ENCODE data around the gene PRICKLE4. TPM values are rescaled to one million over a fixed set of nuclear protein-coding genes. Genes with fewer than 3 reads are reported as not detected.

The PRICKLE4 gene
- total and polyA plus RNA-seq, 2 of the 13 experiments (the other 11 are each of a cell fraction or from before 2014, with no cell fraction given), result 0.92 to 1.2 TPM

DNA sequence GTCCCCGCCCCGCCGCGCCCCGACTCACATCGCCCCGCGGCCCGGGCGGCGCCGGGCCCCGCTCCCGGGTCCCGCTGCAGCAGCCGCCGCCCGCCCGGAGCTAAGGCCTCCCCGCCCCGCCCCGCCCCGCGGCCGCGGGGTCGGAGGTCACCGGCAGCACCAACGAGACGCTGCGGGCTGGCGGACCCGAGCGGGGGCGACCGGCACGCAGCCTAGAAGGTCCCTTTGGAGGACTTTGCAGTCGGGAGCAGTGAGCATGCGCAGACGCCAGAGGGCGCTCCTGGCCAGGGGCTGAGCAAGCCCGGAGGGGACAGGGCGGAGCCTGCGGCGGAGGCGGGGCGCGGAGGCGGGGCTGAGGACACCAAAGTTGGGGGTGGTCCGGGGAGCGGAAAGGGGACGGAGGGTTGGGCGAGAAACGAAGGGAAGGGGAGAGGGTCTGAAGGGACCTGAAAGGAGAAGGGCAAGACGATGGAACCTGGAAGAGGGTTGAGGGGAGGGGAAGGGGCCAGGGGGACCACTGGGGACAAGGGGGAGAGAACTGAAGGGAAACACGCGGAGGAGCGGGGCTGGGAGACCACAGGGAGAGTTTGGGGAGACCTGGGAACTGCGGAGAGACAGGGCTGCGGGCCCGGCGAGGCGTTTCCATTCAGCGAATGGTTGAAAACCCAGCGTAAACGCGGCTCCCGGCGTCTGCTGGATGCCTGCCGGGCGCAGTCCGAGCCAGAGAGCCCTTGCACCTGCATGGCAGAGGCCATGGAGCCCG lies 613 bp upstream of the PRICKLE4 start, which contains the start of gene FRS3 (continued):
- TF ChIP-seq, protein P1, sequence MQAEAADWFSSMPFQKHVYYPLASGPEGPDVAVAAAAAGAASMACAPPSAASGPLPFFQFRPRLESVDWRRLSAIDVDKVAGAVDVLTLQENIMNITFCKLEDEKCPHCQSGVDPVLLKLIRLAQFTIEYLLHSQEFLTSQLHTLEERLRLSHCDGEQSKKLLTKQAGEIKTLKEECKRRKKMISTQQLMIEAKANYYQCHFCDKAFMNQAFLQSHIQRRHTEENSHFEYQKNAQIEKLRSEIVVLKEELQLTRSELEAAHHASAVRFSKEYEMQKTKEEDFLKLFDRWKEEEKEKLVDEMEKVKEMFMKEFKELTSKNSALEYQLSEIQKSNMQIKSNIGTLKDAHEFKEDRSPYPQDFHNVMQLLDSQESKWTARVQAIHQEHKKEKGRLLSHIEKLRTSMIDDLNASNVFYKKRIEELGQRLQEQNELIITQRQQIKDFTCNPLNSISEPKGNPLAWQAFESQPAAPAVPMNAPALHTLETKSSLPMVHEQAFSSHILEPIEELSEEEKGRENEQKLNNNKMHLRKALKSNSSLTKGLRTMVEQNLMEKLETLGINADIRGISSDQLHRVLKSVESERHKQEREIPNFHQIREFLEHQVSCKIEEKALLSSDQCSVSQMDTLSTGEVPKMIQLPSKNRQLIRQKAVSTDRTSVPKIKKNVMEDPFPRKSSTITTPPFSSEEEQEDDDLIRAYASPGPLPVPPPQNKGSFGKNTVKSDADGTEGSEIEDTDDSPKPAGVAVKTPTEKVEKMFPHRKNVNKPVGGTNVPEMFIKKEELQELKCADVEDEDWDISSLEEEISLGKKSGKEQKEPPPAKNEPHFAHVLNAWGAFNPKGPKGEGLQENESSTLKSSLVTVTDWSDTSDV (CRISPR knock-in tag; IDR thresholded peaks at IDR 0.05), result no peak; the same call in 1 of the 2 replicates
- TF ChIP-seq HDAC2 (CRISPR knock-in tag; IDR thresholded peaks at IDR 0.05) (peak; percentile 69; the same call in 1 of the 2 replicates), ZNF660 (CRISPR knock-in tag; IDR thresholded peaks at IDR 0.05; ENCODE audit: borderline replicate concordance, low read depth) (no peak), FOXC1 (CRISPR knock-in tag; IDR thresholded peaks at IDR 0.05; ENCODE audit: borderline replicate concordance) (peak; percentile 82; the same call in 1 of the 2 replicates), ZNF207 (IDR thresholded peaks at IDR 0.05; ENCODE audit: borderline replicate concordance) (no peak), NFYC (CRISPR knock-in tag; IDR thresholded peaks at IDR 0.05) (peak; percentile 41), ZNF10 (CRISPR knock-in tag; IDR thresholded peaks at IDR 0.05; ENCODE audit: borderline replicate concordance, low read depth) (no peak), RARA (CRISPR knock-in tag; IDR thresholded peaks at IDR 0.05) (peak; percentile 45; the same call in 1 of the 2 replicates), U2AF1 (optimal IDR thresholded peaks at IDR 0.05; ENCODE audit: low read depth, low read length) (peak; percentile 79), SMAD3 (CRISPR knock-in tag; IDR thresholded peaks at IDR 0.05) (no peak; the same call in 1 of the 2 replicates), HNRNPH1 (optimal IDR thresholded peaks at IDR 0.05; ENCODE audit: low read depth, low read length) (peak; percentile 51), EEA1 (CRISPR knock-in tag; IDR thresholded peaks at IDR 0.05; ENCODE audit: borderline replicate concordance) (no peak), CENPT (CRISPR knock-in tag; IDR thresholded peaks at IDR 0.05; ENCODE audit: low read depth) (no peak), ZNF205 (CRISPR knock-in tag; IDR thresholded peaks at IDR 0.05) (peak; percentile 92), CHD4 (IDR thresholded peaks at IDR 0.05; ENCODE audit: borderline replicate concordance, low read length) (no peak), GFI1 (CRISPR knock-in tag; IDR thresholded peaks at IDR 0.05; ENCODE audit: borderline replicate concordance) (peak; percentile 40; the same call in 1 of the 2 replicates), ZNF296 (CRISPR knock-in tag; conservative IDR thresholded peaks at IDR 0.05) (no peak), SPEN (CRISPR knock-in tag; IDR thresholded peaks at IDR 0.05; ENCODE audit: low read depth) (peak; percentile 96)
- TF ChIP-seq, protein P2, sequence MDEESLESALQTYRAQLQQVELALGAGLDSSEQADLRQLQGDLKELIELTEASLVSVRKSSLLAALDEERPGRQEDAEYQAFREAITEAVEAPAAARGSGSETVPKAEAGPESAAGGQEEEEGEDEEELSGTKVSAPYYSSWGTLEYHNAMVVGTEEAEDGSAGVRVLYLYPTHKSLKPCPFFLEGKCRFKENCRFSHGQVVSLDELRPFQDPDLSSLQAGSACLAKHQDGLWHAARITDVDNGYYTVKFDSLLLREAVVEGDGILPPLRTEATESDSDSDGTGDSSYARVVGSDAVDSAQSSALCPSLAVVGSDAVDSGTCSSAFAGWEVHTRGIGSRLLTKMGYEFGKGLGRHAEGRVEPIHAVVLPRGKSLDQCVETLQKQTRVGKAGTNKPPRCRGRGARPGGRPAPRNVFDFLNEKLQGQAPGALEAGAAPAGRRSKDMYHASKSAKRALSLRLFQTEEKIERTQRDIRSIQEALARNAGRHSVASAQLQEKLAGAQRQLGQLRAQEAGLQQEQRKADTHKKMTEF (CRISPR knock-in tag; IDR thresholded peaks at IDR 0.05), result peak; percentile 89
- TF ChIP-seq, protein P3, sequence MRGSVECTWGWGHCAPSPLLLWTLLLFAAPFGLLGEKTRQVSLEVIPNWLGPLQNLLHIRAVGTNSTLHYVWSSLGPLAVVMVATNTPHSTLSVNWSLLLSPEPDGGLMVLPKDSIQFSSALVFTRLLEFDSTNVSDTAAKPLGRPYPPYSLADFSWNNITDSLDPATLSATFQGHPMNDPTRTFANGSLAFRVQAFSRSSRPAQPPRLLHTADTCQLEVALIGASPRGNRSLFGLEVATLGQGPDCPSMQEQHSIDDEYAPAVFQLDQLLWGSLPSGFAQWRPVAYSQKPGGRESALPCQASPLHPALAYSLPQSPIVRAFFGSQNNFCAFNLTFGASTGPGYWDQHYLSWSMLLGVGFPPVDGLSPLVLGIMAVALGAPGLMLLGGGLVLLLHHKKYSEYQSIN (CRISPR knock-in tag; IDR thresholded peaks at IDR 0.05; ENCODE audit: borderline replicate concordance), result no peak
- TF ChIP-seq, protein P4, sequence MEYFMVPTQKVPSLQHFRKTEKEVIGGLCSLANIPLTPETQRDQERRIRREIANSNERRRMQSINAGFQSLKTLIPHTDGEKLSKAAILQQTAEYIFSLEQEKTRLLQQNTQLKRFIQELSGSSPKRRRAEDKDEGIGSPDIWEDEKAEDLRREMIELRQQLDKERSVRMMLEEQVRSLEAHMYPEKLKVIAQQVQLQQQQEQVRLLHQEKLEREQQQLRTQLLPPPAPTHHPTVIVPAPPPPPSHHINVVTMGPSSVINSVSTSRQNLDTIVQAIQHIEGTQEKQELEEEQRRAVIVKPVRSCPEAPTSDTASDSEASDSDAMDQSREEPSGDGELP (IDR thresholded peaks at IDR 0.05; ENCODE audit: borderline replicate concordance, low read depth), result peak; percentile 21; the same call in 1 of the 2 replicates
- TF ChIP-seq, protein P5, sequence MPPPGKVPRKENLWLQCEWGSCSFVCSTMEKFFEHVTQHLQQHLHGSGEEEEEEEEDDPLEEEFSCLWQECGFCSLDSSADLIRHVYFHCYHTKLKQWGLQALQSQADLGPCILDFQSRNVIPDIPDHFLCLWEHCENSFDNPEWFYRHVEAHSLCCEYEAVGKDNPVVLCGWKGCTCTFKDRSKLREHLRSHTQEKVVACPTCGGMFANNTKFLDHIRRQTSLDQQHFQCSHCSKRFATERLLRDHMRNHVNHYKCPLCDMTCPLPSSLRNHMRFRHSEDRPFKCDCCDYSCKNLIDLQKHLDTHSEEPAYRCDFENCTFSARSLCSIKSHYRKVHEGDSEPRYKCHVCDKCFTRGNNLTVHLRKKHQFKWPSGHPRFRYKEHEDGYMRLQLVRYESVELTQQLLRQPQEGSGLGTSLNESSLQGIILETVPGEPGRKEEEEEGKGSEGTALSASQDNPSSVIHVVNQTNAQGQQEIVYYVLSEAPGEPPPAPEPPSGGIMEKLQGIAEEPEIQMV (CRISPR knock-in tag; IDR thresholded peaks at IDR 0.05; ENCODE audit: low read depth), result peak; percentile 99

Measured in HepG2 (cell line).